K562 (cell line): ENCODE data around the gene SLC22A15. TPM values are rescaled to one million over a fixed set of nuclear protein-coding genes. Genes with fewer than 3 reads are reported as not detected.
"Not testable (repeated sequence)": the region's sequence is repeated elsewhere in the genome, so short reads cannot be mapped to it uniquely, and the experiment has no call there.

ENCODE experiments used
- ATAC-seq: fragments of 200-7000 bp; cut with Tn5 transposase; 3 replicates; pipeline ENCODE4 v1.9.1; 2020; ENCODE audit warnings: moderate library complexity
- BruUV-seq: library from RNA; stranded (reverse); fragments of 400-500 nt; replicated peaks from 2 replicates; lab custom pipeline; 2021; lab: Mats Ljungman, UMichigan
- CTCF ChIA-PET: fragments of 300-600 bp; formaldehyde crosslinking; extraction: SDS; loops from one replicate; lab custom pipeline; 2021; ENCODE audit warnings: low intra/inter-chr PET ratio; lab: Yijun Ruan, JAX
- POLR2A ChIA-PET: fragments of 300-600, 350-650 bp; sonication (Branson Sonifier 250); formaldehyde crosslinking; extraction: SDS; loops from one replicate; lab custom pipeline; 2021; ENCODE audit warnings: antibody characterized with exemption, inconsistent platforms; lab: Yijun Ruan, JAX
- DNase-seq, 4 experiments: peaks; one replicate each; pipeline versions ENCODE4 v3.0.0 to v3.0.0-alpha.2; 2011 to 2018; ENCODE audit warnings: low spot score in 3 of 4, mixed read lengths in 3 of 4; ENCODE audit errors: extremely low read depth in 1 of 4
- FAIRE-seq: peaks from 2 replicates; lab custom pipeline; 2011; peaks lifted over from hg19 to GRCh38; lab: Jason Lieb, UNC
- H2AFZ ChIP-seq: 2 replicates; pipeline ENCODE4 v1.6.0; 2011; ENCODE audit warnings: low read depth, low read length, control low read depth, inconsistent platforms
- H3K27ac ChIP-seq: fragments of 200-600 bp; 3 replicates; pipeline ENCODE4 v1.8.0; 2011; ENCODE audit warnings: low read depth, mild to moderate bottlenecking, control low read depth, inconsistent platforms, low read length, moderate library complexity, mixed read lengths; ENCODE audit errors: extremely low read depth
- H3K27me3 ChIP-seq, 2 experiments: fragments of 300-600 bp in 1 of 2; 2 replicates in 1 of 2; 3 replicates in 1 of 2; pipeline versions ENCODE4 v1.6.0 to v1.8.0; 2011; ENCODE audit warnings: inconsistent platforms in 2 of 2, low read length in 2 of 2, mild to moderate bottlenecking in 1 of 2, mixed read lengths in 1 of 2, moderate library complexity in 1 of 2; ENCODE audit not compliant: control insufficient read depth in 2 of 2, insufficient read depth in 2 of 2
- H3K36me3 ChIP-seq: fragments of 300-600 bp; 3 replicates; pipeline ENCODE4 v1.8.0; 2011; ENCODE audit warnings: mild to moderate bottlenecking, low read length, inconsistent platforms; ENCODE audit not compliant: control insufficient read depth, insufficient read depth
- H3K4me1 ChIP-seq, 2 experiments: fragments of 200-600 bp in 1 of 2; replicated peaks in 1 of 2; 2 replicates in 1 of 2; 3 replicates in 1 of 2; pipeline versions ENCODE4 v1.5.1 to v1.8.0; 2011; ENCODE audit warnings: inconsistent platforms in 2 of 2, low read length in 2 of 2, mild to moderate bottlenecking in 1 of 2, mixed read lengths in 1 of 2, moderate library complexity in 1 of 2; ENCODE audit not compliant: control insufficient read depth in 2 of 2, insufficient read depth in 2 of 2
- H3K4me2 ChIP-seq: 2 replicates; pipeline ENCODE4 v1.6.1; 2011; ENCODE audit warnings: low read length, control low read depth, inconsistent platforms, mixed read lengths; ENCODE audit not compliant: insufficient read depth
- H3K4me3 ChIP-seq: fragments of 200-600 bp; sonication (generic), shearing (Covaris generic); 2 replicates; pipeline ENCODE4 v1.5.1; 2016; ENCODE audit warnings: control low read depth, inconsistent platforms
- H3K79me2 ChIP-seq: fragments of 200-600 bp; 3 replicates; pipeline ENCODE4 v1.8.0; 2011; ENCODE audit warnings: low read length, inconsistent platforms; ENCODE audit not compliant: control insufficient read depth, insufficient read depth
- H3K9ac ChIP-seq, 2 experiments: 2 replicates each; pipeline versions ENCODE4 v1.6.0 to v1.6.1; 2011; ENCODE audit warnings: low read depth in 2 of 2, low read length in 2 of 2, control low read depth in 1 of 2, inconsistent platforms in 1 of 2, mild to moderate bottlenecking in 1 of 2, mixed read lengths in 1 of 2; ENCODE audit not compliant: insufficient read depth in 1 of 2
- H3K9me1 ChIP-seq: one replicate; pipeline ENCODE4 v1.6.0; 2011; ENCODE audit warnings: inconsistent platforms, mild to moderate bottlenecking, low read length, moderate library complexity; ENCODE audit not compliant: control insufficient read depth, insufficient read depth
- H3K9me3 ChIP-seq: replicated peaks from 2 replicates; pipeline ENCODE4 v1.5.1; 2011; ENCODE audit warnings: low read depth, low read length, inconsistent platforms; ENCODE audit not compliant: control insufficient read depth, insufficient read depth
- H4K20me1 ChIP-seq: replicated peaks from 2 replicates; pipeline ENCODE4 v1.6.1; 2011; ENCODE audit warnings: low read length, inconsistent platforms, mixed read lengths; ENCODE audit not compliant: control insufficient read depth, insufficient read depth
- CBX5 ChIP-seq: IDR thresholded peaks from 2 replicates; pipeline ENCODE4 v1.6.1; 2014; ENCODE audit warnings: low read depth, borderline replicate concordance
- ZNF324 ChIP-seq: fragments of 250-450 bp; sonication (Bioruptor Pico); IDR thresholded peaks from 2 replicates; pipeline ENCODE4 v1.4.0; 2020; ENCODE audit warnings: mild to moderate bottlenecking
- ZNF445 ChIP-seq: fragments of 250-450 bp; sonication (Bioruptor Pico); IDR thresholded peaks from 2 replicates; pipeline ENCODE4 v1.4.0; 2020; ENCODE audit warnings: low read depth, mild to moderate bottlenecking, moderate library complexity
- whole genome bisulfite sequencing: fragments of 100-300 bp; shearing (Covaris generic); methylation state at CpG from one replicate; pipeline ENCODE4 v1.1.6; 2016; ENCODE audit warnings: low coverage, mixed read lengths; ENCODE audit not compliant: insufficient coverage; ENCODE audit errors: missing lambda C conversion rate; 5-methylcytosine and 5-hydroxymethylcytosine counted together
- in situ Hi-C: fragments of 300-500 bp; cut with MboI; formaldehyde crosslinking; loops from 4 replicates; pipeline ENCODE4 v1.15.0; 2018; ENCODE audit warnings: inconsistent platforms, mixed read lengths
- intact Hi-C: fragments of 100-400 bp; cut with micrococcal nuclease; formaldehyde crosslinking; loops from 2 replicates; pipeline ENCODE4 v1.14.2; 2022
- polyA plus RNA-seq, 8 experiments: library from polyadenylated mRNA; depleted of rRNA in 4 of 8; stranded (reverse) in 5 of 8; unstranded in 3 of 8; fragments of >200 nt; fragmentation: Nextera tagmentation in 2 of 8; fragmentation: Illumina TruSeq in 1 of 8; extraction: Ambion mirVana in 2 of 8; extraction: Trizol in 1 of 8; gene quantifications; 2 replicates each; pipeline versions ENCODE4 v1.2.1 to v1.2.3, GENCODE V29; 2011 to 2014; ENCODE audit warnings: inconsistent platforms in 1 of 8, missing spikeins in 1 of 8
- total RNA-seq, 7 experiments: library from RNA; depleted of rRNA in 6 of 7; stranded (reverse); fragments of >200 nt in 6 of 7; fragmentation: Illumina TruSeq in 2 of 7; extraction: Trizol in 2 of 7; gene quantifications; 2 replicates each; pipeline versions ENCODE4 v1.2.1 to v1.2.3, GENCODE V29; 2011 to 2021; ENCODE audit warnings: low replicate concordance in 1 of 7
- TF ChIP-seq, protein P1 (sequence below), 2 experiments: IDR thresholded peaks in 1 of 2; conservative IDR thresholded peaks in 1 of 2; 2 replicates each; pipeline ENCODE4 v1.6.1; 2016; ENCODE audit warnings: low read depth in 2 of 2, mild to moderate bottlenecking in 1 of 2, missing compliant biosample characterization in 1 of 2, missing genetic modification characterization in 1 of 2, moderate library complexity in 1 of 2

Gene SLC22A15
- total and polyA plus RNA-seq, 9 of the 15 experiments (the other 6 are each of a cell fraction or from before 2014, with no cell fraction given), result 0.24 to 2.7 (median 1.2) TPM

DNA sequence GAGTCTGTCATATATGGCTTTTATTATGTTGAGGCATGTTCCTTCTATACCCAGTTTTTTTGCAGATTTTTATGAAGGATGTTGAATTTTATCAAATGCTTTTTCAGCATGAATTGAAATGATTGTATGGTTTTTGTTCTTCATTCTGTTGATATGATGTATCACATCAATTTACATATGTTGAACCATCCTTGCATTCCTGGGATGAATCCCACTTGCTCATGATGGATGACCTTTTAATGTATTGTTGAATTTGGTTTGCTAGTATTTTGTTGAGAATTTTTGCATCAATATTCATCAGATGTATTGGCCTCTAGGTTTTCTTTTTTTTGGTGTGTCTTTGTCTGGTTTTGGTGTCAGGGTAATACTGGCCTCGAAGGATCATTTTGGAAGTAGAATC is 21.6 kb downstream of the SLC22A15 start:
- CTCF ChIA-PET, H3K36me3 ChIP-seq, POLR2A ChIA-PET, H3K9ac ChIP-seq, H3K9me3 ChIP-seq, ATAC-seq, DNase-seq, H3K27ac ChIP-seq, BruUV-seq, H3K9me1 ChIP-seq, H3K79me2 ChIP-seq, H3K27me3 ChIP-seq, H3K4me3 ChIP-seq, H2AFZ ChIP-seq, intact Hi-C loops, H3K4me1 ChIP-seq, H4K20me1 ChIP-seq, FAIRE-seq, H3K4me2 ChIP-seq, in situ Hi-C loops: not testable (repeated sequence)
- 4% methylated on average over 1 of the region's 1 CpG for WGBS
- TF ChIP-seq ZNF445 (CRISPR knock-in tag) (peak; percentile 92), ZNF324 (peak; percentile 100), CBX5 (peak; percentile 67; the same call in 1 of the 2 replicates)
- TF ChIP-seq, protein P1, sequence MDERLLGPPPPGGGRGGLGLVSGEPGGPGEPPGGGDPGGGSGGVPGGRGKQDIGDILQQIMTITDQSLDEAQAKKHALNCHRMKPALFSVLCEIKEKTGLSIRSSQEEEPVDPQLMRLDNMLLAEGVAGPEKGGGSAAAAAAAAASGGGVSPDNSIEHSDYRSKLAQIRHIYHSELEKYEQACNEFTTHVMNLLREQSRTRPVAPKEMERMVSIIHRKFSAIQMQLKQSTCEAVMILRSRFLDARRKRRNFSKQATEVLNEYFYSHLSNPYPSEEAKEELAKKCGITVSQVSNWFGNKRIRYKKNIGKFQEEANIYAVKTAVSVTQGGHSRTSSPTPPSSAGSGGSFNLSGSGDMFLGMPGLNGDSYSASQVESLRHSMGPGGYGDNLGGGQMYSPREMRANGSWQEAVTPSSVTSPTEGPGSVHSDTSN (CRISPR knock-in tag; IDR thresholded peaks at IDR 0.05; ENCODE audit: low read depth), result not testable (repeated sequence)
- TF ChIP-seq, protein P1 (tag; conservative IDR thresholded peaks at IDR 0.05; ENCODE audit: low read depth), result 0 out of 2 replicates have a peak, but pooled peaks have one; percentile 19
